ENCODE results near the gene RPL22. TPM values are rescaled to one million over a fixed set of nuclear protein-coding genes. Genes with fewer than 3 reads are reported as not detected.

RPL22 gene
- total RNA-seq, 4 donors from 2014 or later = 56.5 to 170 (median 106) TPM

- no peak for DNase-seq
- no peak for TF ChIP-seq POLR2AphosphoS5 (IDR thresholded peaks at IDR 0.05)
- no peak for TF ChIP-seq POLR2A (IDR thresholded peaks at IDR 0.05)
- no peak for TF ChIP-seq EP300 (IDR thresholded peaks at IDR 0.05; ENCODE audit: low read depth)
- no peak for TF ChIP-seq CTCF (IDR thresholded peaks at IDR 0.05)
- Histone ChIP-seq H3K27me3 (no peaks in the 10 kb centered on the region), H3K4me3 (peak overlapping the region in 1 of 4 donors; percentile 66), H3K4me1 (peaks cover 6 to 46% (median 30%) of the 10 kb centered on the region in 4 donors), H3K9me3 (no peaks in the 10 kb centered on the region), H3K27ac (no peak overlapping the region), H3K36me3 (no peaks in the 10 kb centered on the region)
- 86% methylated on average over 13 of the region's 19 CpGs; no CpG with 5 or more reads in 1 of the 2 donors for WGBS, 2 donors (ENCODE audit: low coverage in 1 of 2)
- in situ Hi-C loops (cut with MboI; ENCODE audit: low pct_ligation_motif_present in 1 of 4, low pct_unique_long_range_greater_than_20kb in 1 of 4, low sequenced_read_pairs in 3 of 4) = no loop called here
- intact Hi-C loops (cut with DNase I; ENCODE audit: low total_unique reads) = no loop called here
These were observed 7.9 kb upstream of the RPL22 start for GRCh38 chr1:6207075-6207885.

- H3K4me3 ChIP-seq = peak overlapping the region; percentile 39 to 66 (median 56)
- H3K27ac ChIP-seq = peak overlapping the region; percentile 78 to 85 (median 85)
- WGBS, 2 donors (ENCODE audit: low coverage in 1 of 2) = 56% methylated on average over 25 of the region's 25 CpGs; no CpG with 5 or more reads in 1 of the 2 donors
- intact Hi-C loops (cut with DNase I; ENCODE audit: low total_unique reads) (no loop called here), in situ Hi-C loops (cut with MboI; ENCODE audit: low pct_ligation_motif_present in 1 of 4, low pct_unique_long_range_greater_than_20kb in 1 of 4, low sequenced_read_pairs in 3 of 4) (no loop called here)
- H3K36me3 ChIP-seq = no peaks in the 10 kb centered on the region
- no peak for DNase-seq
- no peaks in the 10 kb centered on the region for H3K27me3 ChIP-seq
- no peaks in the 10 kb centered on the region for H3K9me3 ChIP-seq
- TF ChIP-seq POLR2AphosphoS5 (IDR thresholded peaks at IDR 0.05) = no peak
- H3K4me1 ChIP-seq = peaks cover 6 to 46% (median 30%) of the 10 kb centered on the region in 4 donors
These were observed 7.1 kb upstream of the RPL22 start for GRCh38 chr1:6206520-6206855.

GRCh38 chr1:6205849-6206519, 6.6 kb upstream of the RPL22 start, which contains the start of gene RNF207:
TSS of gene RNF207 (plus strand) at chr1:6206119. CDS start at chr1:6206536, 417 bp downstream.
- in situ Hi-C loops (cut with MboI; ENCODE audit: low pct_ligation_motif_present in 1 of 4, low pct_unique_long_range_greater_than_20kb in 1 of 4, low sequenced_read_pairs in 3 of 4) = no loop called here
- intact Hi-C loops (cut with DNase I; ENCODE audit: low total_unique reads) = no loop called here
- peaks cover 6 to 46% (median 30%) of the 10 kb centered on the region in 4 donors for H3K4me1 ChIP-seq
- peak within 1 kb of the TSS; percentile 39 to 66 (median 56) for H3K4me3 ChIP-seq
- TF ChIP-seq EP300 (IDR thresholded peaks at IDR 0.05; ENCODE audit: low read depth) = no peak
- peak in 2 of 3 donors; percentile 77 to 80 for TF ChIP-seq POLR2AphosphoS5 (IDR thresholded peaks at IDR 0.05)
- peak; percentile 87 for TF ChIP-seq POLR2A (IDR thresholded peaks at IDR 0.05)
- no peak for TF ChIP-seq CTCF (IDR thresholded peaks at IDR 0.05)
- 1% methylated on average over 31 of the region's 66 CpGs; no CpG with 5 or more reads in 1 of the 2 donors for WGBS, 2 donors (ENCODE audit: low coverage in 1 of 2)
- H3K36me3 ChIP-seq = no peaks in the 10 kb centered on the region
- no peaks in the 10 kb centered on the region for H3K27me3 ChIP-seq
- H3K27ac ChIP-seq = peak within 1 kb of the TSS; percentile 78 to 85 (median 85)
- DNase-seq = peak; percentile 79
- H3K9me3 ChIP-seq = no peaks in the 10 kb centered on the region

- DNase-seq = no peak
These were observed 2.9 kb upstream of the RPL22 start for GRCh38 chr1:6202256-6202655.

More at GRCh38 chr1:6202256-6202655, 2.9 kb upstream of the RPL22 start:
- H3K4me3 ChIP-seq = no peak overlapping the region
- H3K27ac ChIP-seq = no peak overlapping the region
- H3K27me3 ChIP-seq = no peaks in the 10 kb centered on the region
- no peaks in the 10 kb centered on the region for H3K36me3 ChIP-seq
- H3K4me1 ChIP-seq = peaks cover 13 to 47% (median 37%) of the 10 kb centered on the region in 4 donors
- WGBS, 2 donors (ENCODE audit: low coverage in 1 of 2) = 82 to 89% methylated on average over 5 to 7 of the region's 7 CpGs
- H3K9me3 ChIP-seq = no peaks in the 10 kb centered on the region
- in situ Hi-C loops (cut with MboI; ENCODE audit: low pct_ligation_motif_present in 1 of 4, low pct_unique_long_range_greater_than_20kb in 1 of 4, low sequenced_read_pairs in 3 of 4) = no loop called here
- no peak for TF ChIP-seq POLR2A (IDR thresholded peaks at IDR 0.05)
- TF ChIP-seq EP300 (IDR thresholded peaks at IDR 0.05; ENCODE audit: low read depth) = no peak
- no peak for TF ChIP-seq POLR2AphosphoS5 (IDR thresholded peaks at IDR 0.05)
- TF ChIP-seq CTCF (IDR thresholded peaks at IDR 0.05) = no peak
- intact Hi-C loops (cut with DNase I; ENCODE audit: low total_unique reads) = no loop called here

Measured in transverse colon (tissue), 4 donors.